ENCODE measurements around the gene KCMF1. TPM values are rescaled to one million over a fixed set of nuclear protein-coding genes. Genes with fewer than 3 reads are reported as not detected.

Gene KCMF1
- polyA plus RNA-seq, 3 donors, result 22.5 to 52.9 (median 28.5) TPM

- intact Hi-C loops (cut with micrococcal nuclease), result loop anchor here (5.0 kb wide), 2 partner anchors 36 to 1136 kb away; partner anchors contain the start of genes POLR1A (in 1 of the 2) and PTCD3 (in 1 of the 2)
- H4K20me1 ChIP-seq (ENCODE audit: insufficient read depth, low read length), result peaks cover 63% of the 10 kb centered on the region
These were observed 697 bp downstream of the KCMF1 start for GRCh38 chr2:84971510-84972206.

More at GRCh38 chr2:84971510-84972206, 697 bp downstream of the KCMF1 start:
- H3K4me3 ChIP-seq (replicated peaks in 1 of 3; ENCODE audit: low read depth in 2 of 3, low read length in 3 of 3), result peak overlapping the region; percentile 69 to 90 (median 81)
- no peaks in the 10 kb centered on the region for H3K27me3 Mint-ChIP-seq (ENCODE audit: low read depth in 3 of 3)
- H3K4me3 Mint-ChIP-seq, result peak overlapping the region; percentile 84 to 92
- DNase-seq, result peak; percentile 26 to 46 (median 40)
- peaks cover 46 to 56% of the 10 kb centered on the region in 2 donors for H3K4me1 ChIP-seq (ENCODE audit: control insufficient read depth in 1 of 2, insufficient read depth in 2 of 2, low read length in 2 of 2)
- H2AFZ ChIP-seq (ENCODE audit: insufficient read depth, low read depth, low read length, poor library complexity, severe bottlenecking), result peak overlapping the region; percentile 66
- peaks cover 90% of the 10 kb centered on the region for H3K79me2 ChIP-seq (ENCODE audit: insufficient read depth, low read length)
- under 1% methylated on average over 97 of the region's 99 CpGs for WGBS (ENCODE audit: insufficient coverage)
- no peak for TF ChIP-seq CTCF (IDR thresholded peaks at IDR 0.05)
- H3K36me3 ChIP-seq (replicated peaks in 1 of 2; ENCODE audit: control insufficient read depth in 1 of 2, insufficient read depth in 2 of 2, low read length in 2 of 2), result no peaks in the 10 kb centered on the region
- H3K9me3 Mint-ChIP-seq, result peaks cover 0 to 2% (median 0%) of the 10 kb centered on the region in 7 donors
- peak overlapping the region; percentile 94 for H3K4me2 ChIP-seq (replicated peaks; ENCODE audit: extremely low read depth, low read length, poor library complexity, severe bottlenecking)
- H3K9me3 ChIP-seq (replicated peaks in 1 of 2; ENCODE audit: control insufficient read depth in 1 of 2, insufficient read depth in 1 of 2, low read length in 2 of 2), result no peaks in the 10 kb centered on the region
- no peaks in the 10 kb centered on the region for H3K27me3 ChIP-seq (ENCODE audit: control insufficient read depth in 2 of 2, insufficient read depth in 2 of 2, low read length in 2 of 2)
- H3K36me3 Mint-ChIP-seq, result peaks cover 6 to 8% of the 10 kb centered on the region in 2 donors
- peak overlapping the region; percentile 82 to 86 for H3K27ac ChIP-seq (ENCODE audit: low read depth in 1 of 2, low read length in 2 of 2)
- peak overlapping the region; percentile 84 to 94 (median 92) for H3K27ac Mint-ChIP-seq
- H3K4me1 Mint-ChIP-seq, result peaks cover 56% of the 10 kb centered on the region
- peak overlapping the region; percentile 93 for H3K9ac ChIP-seq (ENCODE audit: insufficient read depth, low read length, poor library complexity, severe bottlenecking)
